HG03159 (cell line): ENCODE results near the gene SLC5A10.
A peak's percentile ranks its signal among the peaks of the same experiment; 100 is the strongest.
"Not testable (repeated sequence)": the region's sequence is repeated elsewhere in the genome, so short reads cannot be mapped to it uniquely, and the experiment has no call there.

Experiments used
- ATAC-seq: cut with Tn5 transposase; IDR thresholded peaks from one replicate; pipeline ENCODE4 v1.9.1; 2021; ENCODE audit warnings: mild to moderate bottlenecking, moderate library complexity; ENCODE audit not compliant: unreplicated experiment

Gene SLC5A10

DNA sequence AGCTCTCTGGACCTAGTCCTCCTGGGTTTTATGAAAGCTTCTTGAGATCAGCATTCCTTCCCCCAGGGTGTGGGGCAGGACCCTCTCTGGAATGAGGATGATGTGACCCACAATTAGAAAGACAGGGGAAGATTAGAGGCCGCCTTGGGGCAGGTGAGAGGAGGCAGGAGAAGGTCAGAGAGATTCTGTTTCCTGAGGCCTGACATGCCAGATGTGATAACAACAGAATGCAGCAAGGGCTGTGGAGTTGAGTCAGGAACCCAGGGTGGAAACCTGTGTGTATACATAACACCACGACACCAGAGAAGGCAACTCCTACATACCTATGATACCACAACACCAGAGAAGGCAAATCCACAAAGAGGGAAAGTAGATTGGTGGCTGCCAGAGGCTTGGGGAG is 5.4 kb upstream of the SLC5A10 start:
- ATAC-seq, result no peak

DNA sequence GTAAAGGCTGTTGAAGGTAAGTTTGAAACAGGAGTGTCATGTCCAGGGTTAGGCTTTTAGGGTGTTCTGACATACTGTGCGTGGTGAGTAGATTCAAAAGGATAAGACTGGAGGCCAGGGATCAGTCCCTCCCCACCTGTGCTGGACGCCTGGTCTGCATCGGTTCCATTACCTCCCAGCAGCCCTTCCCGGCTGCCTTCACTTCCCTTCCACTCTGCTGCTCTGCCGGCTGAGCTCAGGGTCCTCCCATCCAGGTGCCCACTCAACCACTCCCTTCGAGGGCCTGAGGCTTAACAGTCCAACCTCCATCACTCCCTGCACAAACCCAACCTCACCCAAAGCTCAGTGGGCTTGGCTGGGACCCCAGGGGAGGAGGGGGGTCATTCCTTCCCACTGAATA is 4.1 kb upstream of the SLC5A10 start:
- no peak for ATAC-seq

DNA sequence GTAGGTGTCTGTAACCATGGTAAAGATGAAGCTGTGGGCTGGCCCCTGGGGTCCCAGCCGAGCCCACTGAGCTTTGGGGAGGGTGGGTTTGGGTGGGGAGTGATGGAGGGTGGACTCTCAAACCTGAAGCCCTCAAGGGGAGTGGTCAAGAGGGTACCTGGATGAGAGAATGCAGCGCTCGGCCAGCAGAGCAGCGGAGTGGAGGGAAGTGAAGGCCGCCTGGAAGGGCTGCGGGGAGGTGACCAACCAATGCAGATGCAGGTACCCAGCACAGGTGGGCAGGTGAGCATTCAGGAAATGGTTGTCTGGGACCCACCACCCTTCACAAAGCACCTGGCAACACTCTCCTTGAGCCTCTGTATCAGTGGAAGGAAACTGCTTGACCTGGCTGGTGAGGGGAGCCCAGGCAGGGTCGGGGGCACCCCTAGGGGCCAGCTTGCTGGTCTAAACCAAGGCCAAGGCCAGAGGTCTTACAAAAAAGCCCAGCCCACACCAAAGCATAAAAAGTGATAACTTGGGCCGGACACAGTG is 3.4 kb upstream of the SLC5A10 start:
- no peak for ATAC-seq

DNA sequence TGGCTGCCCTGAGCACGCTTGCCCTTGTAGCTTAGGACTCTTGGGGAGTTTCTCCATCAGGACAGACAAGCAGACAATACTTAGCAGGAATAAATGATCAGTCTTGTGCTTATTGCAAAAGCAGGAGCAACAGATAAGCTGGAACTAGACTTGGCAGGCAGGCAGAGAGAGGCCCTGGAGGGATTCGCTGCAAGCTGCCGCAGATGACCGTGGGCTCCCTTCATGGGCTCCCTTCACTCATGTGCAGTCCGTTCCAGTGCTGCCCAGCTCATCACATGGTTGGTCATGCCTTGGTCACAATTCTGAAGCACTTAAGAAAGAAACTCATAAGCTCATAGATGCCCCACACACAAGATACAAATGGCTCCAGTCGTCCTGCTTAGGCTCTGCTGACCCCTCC is 2.4 kb upstream of the SLC5A10 start:
- ATAC-seq, result no peak

DNA sequence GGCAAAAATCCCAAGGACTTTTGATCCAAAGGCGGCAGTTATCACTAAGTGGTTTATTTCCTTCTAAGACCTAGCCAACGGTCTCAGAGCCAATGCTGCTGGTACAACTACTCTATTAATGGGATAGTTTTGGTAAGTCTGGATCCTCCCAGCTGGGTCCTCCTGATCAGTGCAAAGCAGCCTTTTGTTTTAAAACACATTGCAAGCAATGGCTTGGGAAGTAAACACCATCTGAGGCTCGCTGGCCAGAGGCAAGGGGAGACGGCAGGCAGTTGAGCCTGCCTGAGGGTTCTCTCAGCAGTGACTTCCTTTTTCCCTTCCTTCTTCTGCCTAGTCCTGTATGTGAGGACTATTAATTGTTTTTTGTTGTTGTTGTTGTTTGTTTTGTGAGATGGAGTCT is 1.6 kb upstream of the SLC5A10 start:
- ATAC-seq, result no peak

DNA sequence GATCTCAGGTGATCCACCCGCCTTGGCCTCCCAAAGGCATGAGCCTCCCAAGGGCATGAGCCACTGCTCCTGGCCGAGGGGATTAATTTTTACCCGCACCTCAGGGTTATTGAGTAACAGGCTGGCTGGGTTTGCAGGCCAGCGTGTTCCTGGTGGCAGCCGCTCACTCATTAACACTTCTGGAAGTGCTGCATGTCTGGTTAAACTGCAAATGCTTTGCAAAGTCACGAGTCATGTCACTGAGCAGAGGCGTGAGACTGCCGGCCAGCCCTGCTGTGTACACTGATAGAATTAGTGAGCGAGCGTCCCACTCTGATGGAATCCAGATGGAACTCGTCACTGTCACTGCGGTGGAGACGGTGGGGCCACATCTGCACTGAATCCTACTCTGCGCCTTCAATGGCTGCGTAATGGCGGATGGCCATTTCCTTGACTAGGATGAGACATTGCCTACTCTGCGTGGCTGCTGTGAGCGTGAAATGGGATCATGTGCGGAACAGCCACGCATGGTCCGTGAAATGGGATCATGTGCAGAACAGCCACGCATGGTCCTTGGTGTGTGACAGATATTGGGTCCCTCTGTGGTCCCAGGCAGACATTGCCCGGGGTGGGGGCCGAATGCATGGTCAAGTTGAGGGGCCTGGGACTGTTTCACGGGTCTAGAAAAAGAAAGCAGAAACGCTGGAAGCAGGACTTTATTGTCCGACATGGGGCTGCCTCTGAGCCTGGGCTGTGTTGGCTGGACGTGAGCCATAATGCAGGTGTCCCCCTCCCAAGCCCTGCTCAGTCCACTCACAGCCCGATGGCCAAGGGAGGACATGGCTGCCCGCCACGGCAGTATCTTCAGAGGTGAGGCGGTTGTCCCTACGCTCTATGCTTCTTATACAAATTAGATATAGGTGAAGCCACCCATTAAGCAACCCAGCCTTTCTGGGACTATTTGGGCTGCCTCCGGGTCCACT is 740 bp upstream of the SLC5A10 start:
- no peak for ATAC-seq

DNA sequence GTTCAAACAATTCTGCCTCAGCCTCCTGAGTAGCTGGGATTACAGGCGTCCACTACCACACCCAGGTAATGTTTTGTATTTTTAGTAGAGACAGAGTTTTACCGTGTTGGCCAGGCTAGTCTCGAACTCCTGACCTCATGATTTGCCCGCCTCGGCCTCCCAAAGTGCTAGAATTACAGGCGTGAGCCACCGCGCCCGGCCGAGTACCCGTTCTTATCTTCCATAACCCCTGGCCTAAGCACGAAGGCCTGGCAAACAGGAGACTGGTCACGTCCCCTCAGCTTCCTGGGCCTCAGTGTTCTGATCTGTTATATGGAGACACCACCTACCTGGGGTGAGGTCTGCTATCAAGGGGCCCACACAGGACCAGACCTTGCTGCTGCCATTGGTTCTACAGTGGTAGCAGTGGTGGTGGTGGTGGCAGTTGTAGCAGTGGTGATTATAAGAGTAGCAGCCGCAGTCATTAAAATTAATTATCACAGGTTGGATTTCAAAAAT is 1.3 kb downstream of the SLC5A10 start:
- ATAC-seq, result no peak

DNA sequence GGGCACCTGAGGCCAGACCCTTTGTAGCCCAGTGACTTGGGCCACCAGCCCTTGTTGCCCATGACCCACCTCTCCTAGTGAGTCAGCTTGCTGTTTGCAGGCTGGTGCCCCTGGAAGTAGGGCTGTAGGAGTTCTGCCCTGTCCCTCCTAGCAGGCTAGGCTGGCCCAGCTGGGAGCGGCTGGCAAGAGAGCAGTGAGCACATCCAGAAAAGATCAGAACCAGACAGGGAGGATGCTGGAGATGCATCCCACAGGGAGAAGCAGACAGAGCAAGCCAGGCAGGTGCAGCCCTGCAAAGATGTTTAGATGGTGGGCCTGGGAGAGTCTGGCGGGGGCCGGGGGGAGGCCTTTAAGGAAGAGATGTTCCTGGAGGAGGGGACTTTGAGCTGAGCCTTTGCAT is 2.4 kb downstream of the SLC5A10 start:
- ATAC-seq, result no peak

DNA sequence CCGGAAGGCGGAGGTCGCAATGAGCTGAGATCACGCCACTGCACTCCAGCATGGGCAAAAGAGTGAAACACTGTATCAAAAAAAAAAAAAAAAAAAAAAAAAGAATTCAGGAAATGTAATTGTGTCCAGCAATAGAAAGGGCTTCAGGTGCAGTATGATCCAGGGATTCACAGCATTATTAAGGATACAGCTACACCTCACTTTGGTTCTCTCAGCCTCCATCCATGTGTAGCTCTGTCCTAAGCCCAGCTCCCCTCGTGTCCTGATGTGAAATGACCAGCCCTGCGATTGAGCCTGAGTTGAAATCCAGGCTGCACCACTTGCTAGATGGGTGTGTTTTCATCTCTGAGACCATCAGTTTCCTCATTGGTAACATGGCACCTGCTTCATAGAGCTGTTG is 3.0 kb downstream of the SLC5A10 start:
- ATAC-seq, result no peak

DNA sequence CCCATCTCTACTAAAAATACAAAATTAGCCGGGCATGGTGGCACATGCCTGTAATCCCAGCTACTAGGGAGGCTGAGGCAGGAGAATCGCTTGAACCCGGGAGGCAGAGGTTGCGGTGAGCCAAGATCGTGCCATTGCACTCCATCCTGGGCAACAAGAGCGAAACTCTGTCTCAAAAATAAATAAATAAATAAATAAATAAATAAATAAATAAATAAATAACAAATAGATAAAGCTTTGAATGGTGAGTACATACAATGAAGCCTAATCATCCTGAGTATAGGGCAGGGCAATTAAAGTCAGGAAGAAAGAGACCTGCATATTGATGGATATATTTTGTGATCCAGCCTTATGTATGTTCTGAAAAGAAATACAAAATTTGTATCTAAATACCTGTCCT is 4.1 kb downstream of the SLC5A10 start:
- not testable (repeated sequence) for ATAC-seq

DNA sequence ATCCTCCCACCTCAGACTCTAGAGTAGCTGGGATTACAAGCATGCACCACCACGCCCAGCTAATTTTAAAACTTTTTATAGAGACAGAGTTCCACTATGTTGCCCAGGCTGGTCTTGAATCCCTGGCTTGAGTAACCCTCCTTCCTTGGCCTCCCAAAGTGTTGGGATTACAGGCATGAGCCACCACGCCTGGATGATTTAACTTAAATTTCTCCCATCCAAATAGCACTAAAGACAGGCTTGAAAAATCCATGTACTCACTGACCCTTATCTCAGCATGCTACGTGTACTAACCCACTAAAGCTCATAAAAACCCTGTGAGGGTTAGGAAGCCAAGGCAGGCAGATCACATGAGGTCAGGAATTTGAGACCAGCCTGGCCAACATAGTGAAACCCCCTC is 4.6 kb downstream of the SLC5A10 start:
- no peak for ATAC-seq

DNA sequence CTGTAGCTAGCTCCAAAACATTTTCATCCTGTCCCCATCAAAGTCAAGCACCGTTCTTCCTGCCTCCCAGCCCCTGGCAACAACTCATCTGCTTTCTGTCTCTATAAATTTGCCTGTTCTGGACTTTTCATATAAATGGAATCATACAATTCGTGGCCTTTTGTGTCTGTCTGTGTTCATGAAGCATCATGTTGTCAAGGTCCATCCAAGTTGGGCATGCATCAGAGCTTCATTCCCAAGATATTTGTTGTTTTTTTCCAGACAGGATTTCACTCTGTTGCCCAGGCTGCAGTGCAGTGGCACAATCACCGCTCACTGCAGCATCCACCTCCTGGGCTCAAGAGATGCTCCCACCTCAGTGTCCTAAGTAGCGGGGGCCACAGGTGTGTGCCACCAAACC is 5.9 kb downstream of the SLC5A10 start:
- ATAC-seq, result no peak

DNA sequence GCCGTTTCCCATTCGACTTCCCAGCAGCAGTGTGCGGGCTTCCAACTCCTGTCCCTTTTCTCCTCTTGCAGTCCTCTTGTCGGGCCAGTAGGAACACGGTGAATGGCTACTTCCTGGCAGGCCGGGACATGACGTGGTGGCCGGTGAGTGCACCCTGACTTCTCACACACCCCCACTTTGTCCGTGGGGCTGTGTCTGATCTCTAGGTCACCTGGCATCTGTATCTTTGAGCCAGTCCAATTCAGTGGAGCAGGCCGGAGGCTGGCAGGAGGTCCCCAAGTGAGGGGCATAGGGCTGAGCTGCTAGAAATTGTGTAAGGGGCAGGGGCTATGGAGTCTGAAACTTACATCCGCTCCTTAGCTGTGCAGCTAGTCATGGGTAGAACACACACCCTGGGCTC is 6.6 kb downstream of the SLC5A10 start:
- no peak for ATAC-seq

DNA sequence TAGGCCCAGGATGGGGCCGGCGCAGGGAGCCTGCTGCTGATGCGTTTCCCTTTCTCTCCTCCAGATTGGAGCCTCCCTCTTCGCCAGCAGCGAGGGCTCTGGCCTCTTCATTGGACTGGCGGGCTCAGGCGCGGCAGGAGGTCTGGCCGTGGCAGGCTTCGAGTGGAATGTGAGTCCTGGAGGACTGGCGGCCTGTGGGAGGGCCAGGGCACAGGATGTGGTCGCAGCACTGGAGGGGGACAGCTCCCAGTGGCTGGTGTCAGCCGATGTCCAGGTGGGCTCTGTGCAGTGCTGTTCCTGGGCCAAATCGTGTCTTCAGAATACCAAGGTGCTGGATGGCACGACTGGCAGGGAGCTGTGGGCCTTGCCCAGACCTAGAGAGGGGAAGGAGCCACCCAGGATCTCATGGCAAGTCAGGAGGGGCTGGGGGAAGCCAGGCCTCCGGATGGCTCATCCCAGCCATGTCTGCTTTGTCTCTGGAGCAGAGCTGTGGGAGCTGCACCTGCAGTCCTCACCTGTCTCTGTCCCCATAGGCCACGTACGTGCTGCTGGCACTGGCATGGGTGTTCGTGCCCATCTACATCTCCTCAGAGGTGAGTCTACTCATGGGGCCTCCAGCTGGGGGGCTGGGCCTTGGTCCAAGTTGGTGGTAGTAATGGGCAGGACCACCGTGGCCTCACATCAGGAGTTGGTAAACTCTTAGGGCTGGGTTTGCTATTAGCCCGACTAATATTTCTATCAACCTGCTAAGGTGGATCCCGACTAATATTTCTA is 7.3 kb downstream of the SLC5A10 start:
- ATAC-seq, result no peak

DNA sequence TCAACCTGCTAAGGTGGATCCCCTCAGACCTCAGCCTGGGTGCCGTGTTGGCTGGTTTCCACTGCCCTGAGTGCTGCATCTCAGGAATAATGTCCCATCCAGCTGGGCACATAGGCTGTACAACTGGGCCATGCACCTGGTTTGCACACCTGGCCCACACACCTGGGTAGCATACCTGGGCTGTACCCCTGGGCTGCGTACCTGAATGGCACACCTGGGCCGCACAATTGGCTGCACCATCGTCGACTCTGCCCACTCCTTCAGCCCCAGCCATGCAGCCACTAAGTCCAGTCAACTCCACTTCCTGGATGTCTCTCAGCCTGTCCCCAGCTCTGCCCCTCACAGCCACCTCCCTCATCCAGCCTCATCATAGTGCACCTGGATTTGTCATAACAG is 7.9 kb downstream of the SLC5A10 start:
- no peak for ATAC-seq

DNA sequence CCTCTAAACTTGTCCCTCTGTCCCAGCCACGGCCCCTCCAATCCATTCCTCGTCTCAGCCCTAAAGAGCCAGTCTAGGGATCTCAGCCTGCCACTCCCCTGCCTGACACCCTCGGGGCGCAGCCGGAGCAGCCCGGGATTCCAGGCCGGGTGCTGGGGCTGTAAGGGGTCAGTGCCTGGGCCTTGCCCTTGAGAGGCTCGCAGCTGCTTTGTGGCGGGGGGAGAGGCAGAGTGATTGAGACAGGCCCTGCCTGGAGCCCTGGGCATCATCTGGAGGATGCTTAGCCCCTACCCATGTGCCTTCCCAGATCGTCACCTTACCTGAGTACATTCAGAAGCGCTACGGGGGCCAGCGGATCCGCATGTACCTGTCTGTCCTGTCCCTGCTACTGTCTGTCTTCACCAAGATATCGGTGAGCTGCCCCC is 8.3 kb downstream of the SLC5A10 start:
- ATAC-seq, result no peak

DNA sequence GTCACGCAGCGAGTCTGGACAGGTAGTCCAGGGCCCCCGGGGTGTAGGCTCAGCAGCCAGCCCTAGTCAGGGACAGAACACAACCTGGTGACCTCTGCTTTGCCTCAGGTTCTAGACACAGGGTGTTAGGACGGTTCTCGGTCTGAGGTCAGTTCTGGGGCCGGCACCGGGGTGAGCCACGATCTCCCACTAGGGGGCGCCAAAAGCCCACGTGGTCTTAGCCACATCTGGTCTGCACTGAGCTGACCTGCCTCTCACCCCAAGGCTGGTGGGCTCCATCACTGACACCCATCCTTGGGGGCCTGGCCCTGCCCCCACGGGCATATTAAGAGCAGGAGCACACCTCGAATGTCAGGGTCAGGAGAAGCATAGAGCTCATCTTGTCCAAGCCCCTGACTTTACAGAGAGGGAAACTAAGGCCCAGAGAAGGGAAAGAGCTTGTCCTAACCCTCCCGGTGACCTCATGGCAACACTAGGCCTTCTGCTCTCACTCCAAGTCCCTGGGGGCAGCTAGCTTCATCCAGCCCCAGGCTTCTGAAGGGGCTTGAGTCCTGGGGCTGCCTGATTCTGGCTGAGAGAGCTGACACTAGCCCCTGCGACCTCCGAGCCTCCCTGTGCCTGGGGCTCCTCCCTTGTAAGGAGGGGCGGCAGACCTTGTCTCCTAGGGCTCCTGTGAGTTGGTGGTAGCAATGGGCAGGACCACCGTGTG is 9.0 kb downstream of the SLC5A10 start:
- ATAC-seq, result peak; percentile 61

DNA sequence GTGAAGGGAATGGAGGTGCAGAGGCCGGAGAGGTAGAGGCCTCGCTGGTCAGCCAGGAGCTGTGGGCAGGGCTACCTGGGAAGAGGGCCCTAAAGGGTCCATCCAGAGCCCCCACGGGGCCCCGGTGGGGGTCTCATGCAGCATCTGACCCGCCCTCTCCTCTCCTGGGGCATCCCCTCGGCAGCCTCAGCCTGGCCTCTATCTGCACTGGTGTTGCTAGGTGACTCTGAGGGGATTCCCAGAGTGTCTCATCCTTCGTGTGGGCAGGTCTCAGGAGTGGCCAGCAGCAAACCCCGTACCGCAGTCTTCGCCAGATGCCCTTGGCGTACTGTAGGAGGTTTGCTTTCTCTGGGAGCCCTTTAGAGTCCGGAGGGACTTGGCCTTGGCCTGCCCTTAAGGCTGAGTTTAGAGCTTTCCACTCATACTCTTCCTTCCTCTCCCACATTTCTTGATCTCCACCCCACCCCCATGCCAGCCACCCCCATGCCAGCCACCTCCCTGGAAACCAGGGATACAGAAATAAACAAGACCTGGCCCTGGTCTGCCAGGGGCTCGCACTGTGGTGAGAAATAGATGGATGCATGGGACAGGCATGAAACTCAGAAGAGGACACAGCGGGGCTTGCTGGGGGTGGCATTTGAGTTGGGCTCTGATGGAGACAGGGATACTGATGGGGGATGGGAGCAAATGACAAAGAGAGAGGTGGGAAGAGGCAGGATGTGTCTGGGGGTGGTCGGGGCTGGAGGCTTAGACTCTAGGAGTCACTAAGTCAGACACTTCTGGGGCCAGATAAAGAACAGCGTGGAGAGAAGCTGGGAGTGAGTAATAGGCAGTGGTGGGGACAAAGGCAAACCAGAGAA is 9.9 kb downstream of the SLC5A10 start:
- no peak for ATAC-seq

DNA sequence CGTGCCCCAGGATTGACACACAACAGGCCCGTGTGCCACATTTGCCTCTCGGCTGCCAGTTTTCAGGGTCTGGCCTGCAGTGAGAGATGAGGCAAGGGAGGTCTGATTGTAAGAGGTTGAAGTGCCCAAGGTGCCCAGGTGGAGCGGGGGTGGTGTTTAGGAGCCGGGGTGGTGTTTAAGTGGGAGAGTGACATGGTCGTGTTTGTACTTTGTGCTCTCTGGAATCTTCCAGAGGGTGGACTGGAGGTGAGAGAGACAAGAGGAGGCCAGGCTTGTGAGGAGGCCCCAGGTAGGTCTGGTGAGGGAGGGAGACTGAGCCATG is 10.5 kb downstream of the SLC5A10 start:
- no peak for ATAC-seq
